ENCODE data around the gene B4GALT3. TPM values are rescaled to one million over a fixed set of nuclear protein-coding genes. Genes with fewer than 3 reads are reported as not detected.

Gene B4GALT3
- total and polyA plus RNA-seq, 9 of the 15 experiments (the other 6 are each of a cell fraction or from before 2014, with no cell fraction given) = 31.2 to 103 (median 46.1) TPM

DNA sequence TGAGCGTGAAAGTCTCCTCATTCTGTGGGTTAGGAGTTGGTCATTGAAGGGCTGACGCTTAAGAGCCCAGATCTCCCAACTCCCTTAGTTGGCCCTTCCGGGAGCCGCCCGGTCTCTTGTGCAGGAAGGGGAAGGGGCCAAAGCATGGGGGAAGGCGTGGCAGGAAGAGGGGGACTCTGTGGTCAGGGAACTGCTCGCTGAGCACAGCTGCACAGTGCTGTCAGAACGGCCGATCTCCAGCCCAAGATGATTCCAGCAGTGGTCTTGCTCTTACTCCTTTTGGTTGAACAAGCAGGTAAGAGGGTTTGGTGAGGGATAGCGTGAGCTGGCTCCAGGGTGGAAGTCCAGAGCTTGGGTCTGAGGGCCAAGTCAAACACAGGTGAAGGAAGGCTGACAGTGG, 37.8 kb upstream of the B4GALT3 start, which contains the start of gene FCER1G:
TSS of gene FCER1G (plus strand) at position 220 of the 400 bp plus-strand sequence. CDS start at position 247, 27 bp downstream.
- 82% methylated on average over 9 of the region's 10 CpGs for WGBS (ENCODE audit: insufficient coverage, low coverage, missing lambda C conversion rate)
- in situ Hi-C loops (cut with MboI) (no loop called here), intact Hi-C loops (cut with micrococcal nuclease) (no loop called here)
- no peaks in the 10 kb centered on the region for H4K20me1 ChIP-seq (replicated peaks; ENCODE audit: control insufficient read depth, insufficient read depth, low read length)
- FAIRE-seq (no peak), ATAC-seq (peak; percentile 15), DNase-seq (ENCODE audit: extremely low read depth in 1 of 4, low spot score in 3 of 4) (peak in 1 of 4 experiments; percentile 11)
- no peak within 1 kb of the TSS for H3K4me2 ChIP-seq (ENCODE audit: insufficient read depth, low read length)
- H3K9ac ChIP-seq (ENCODE audit: insufficient read depth in 1 of 2, low read depth in 2 of 2, low read length in 2 of 2) = no peak within 1 kb of the TSS; a peak in 1 of 4 replicates
- no peaks in the 10 kb centered on the region for H3K79me2 ChIP-seq (ENCODE audit: control insufficient read depth, insufficient read depth, low read length)
- no peak within 1 kb of the TSS for H2AFZ ChIP-seq (ENCODE audit: low read depth, low read length)
- ChIA-PET CTCF (ENCODE audit: low intra/inter-chr PET ratio) (no interaction called here), POLR2A (interaction anchor here (0.7 to 1.6 kb wide), 3 partner anchors 10 to 99 kb away, joined by 4 to 5 read pairs (median 4); partner anchors contain the start of genes SDHC and TOMM40L)
- peaks cover 45% of the 10 kb centered on the region for H3K36me3 ChIP-seq (ENCODE audit: control insufficient read depth, insufficient read depth, low read length)
- no peaks in the 10 kb centered on the region for H3K9me1 ChIP-seq (ENCODE audit: control insufficient read depth, insufficient read depth, low read length)
- no TSS peak for BruUV-seq (replicated peaks)
- H3K4me3 ChIP-seq = no peak within 1 kb of the TSS
- peaks cover 3 to 21% of the 10 kb centered on the region in 2 experiments; a peak in 4 of 5 replicates for H3K4me1 ChIP-seq (replicated peaks in 1 of 2; ENCODE audit: control insufficient read depth in 2 of 2, insufficient read depth in 2 of 2, low read length in 2 of 2)
- no peak within 1 kb of the TSS for H3K27ac ChIP-seq (ENCODE audit: extremely low read depth, low read depth, low read length)
- H3K9me3 ChIP-seq (replicated peaks; ENCODE audit: control insufficient read depth, insufficient read depth, low read depth, low read length) = no peaks in the 10 kb centered on the region
- H3K27me3 ChIP-seq (ENCODE audit: control insufficient read depth in 2 of 2, insufficient read depth in 2 of 2, low read length in 2 of 2) = no peaks in the 10 kb centered on the region
- TF ChIP-seq MTA3 (IDR thresholded peaks at IDR 0.05; ENCODE audit: borderline replicate concordance) (no peak), PHF8 (IDR thresholded peaks at IDR 0.05; ENCODE audit: borderline replicate concordance, low read length) (no peak), FOXA3 (CRISPR knock-in tag; conservative IDR thresholded peaks at IDR 0.05 in 1 of 2, IDR thresholded peaks at IDR 0.05 in 1 of 2) (no peak), ERF (CRISPR knock-in tag; IDR thresholded peaks at IDR 0.05) (peak; percentile 55; the same call in 1 of the 2 replicates), KLF10 (CRISPR knock-in tag; IDR thresholded peaks at IDR 0.05) (no peak), STAG1 (CRISPR knock-in tag; IDR thresholded peaks at IDR 0.05; ENCODE audit: borderline replicate concordance) (no peak), RBFOX2 (IDR thresholded peaks at IDR 0.05; ENCODE audit: low read depth, low read length) (0 out of 2 replicates have a peak, but pooled peaks have one; percentile 20), BHLHE40 (IDR thresholded peaks at IDR 0.05; ENCODE audit: low read length) (no peak), NFE2L1 (tag; IDR thresholded peaks at IDR 0.05; ENCODE audit: borderline replicate concordance, low read depth) (no peak), EP300 (IDR thresholded peaks at IDR 0.05; ENCODE audit: low read length) (no peak), POLR2G (IDR thresholded peaks at IDR 0.05; ENCODE audit: low read depth, low read length) (0 out of 2 replicates have a peak, but pooled peaks have one; percentile 29), TAF7 (tag; IDR thresholded peaks at IDR 0.05) (no peak), GABPA (tag; conservative IDR thresholded peaks at IDR 0.05; ENCODE audit: low read depth) (peak; percentile 50)
- TF ChIP-seq, protein P1, sequence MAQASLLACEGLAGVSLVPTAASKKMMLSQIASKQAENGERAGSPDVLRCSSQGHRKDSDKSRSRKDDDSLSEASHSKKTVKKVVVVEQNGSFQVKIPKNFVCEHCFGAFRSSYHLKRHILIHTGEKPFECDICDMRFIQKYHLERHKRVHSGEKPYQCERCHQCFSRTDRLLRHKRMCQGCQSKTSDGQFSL (CRISPR knock-in tag; IDR thresholded peaks at IDR 0.05) = no peak
- TF ChIP-seq, protein P1 (tag; IDR thresholded peaks at IDR 0.05) = no peak
- TF ChIP-seq, protein P2, sequence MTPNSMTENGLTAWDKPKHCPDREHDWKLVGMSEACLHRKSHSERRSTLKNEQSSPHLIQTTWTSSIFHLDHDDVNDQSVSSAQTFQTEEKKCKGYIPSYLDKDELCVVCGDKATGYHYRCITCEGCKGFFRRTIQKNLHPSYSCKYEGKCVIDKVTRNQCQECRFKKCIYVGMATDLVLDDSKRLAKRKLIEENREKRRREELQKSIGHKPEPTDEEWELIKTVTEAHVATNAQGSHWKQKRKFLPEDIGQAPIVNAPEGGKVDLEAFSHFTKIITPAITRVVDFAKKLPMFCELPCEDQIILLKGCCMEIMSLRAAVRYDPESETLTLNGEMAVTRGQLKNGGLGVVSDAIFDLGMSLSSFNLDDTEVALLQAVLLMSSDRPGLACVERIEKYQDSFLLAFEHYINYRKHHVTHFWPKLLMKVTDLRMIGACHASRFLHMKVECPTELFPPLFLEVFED (CRISPR knock-in tag; conservative IDR thresholded peaks at IDR 0.05) = 0 out of 2 replicates have a peak, but pooled peaks have one; percentile 25
- TF ChIP-seq, protein P3, sequence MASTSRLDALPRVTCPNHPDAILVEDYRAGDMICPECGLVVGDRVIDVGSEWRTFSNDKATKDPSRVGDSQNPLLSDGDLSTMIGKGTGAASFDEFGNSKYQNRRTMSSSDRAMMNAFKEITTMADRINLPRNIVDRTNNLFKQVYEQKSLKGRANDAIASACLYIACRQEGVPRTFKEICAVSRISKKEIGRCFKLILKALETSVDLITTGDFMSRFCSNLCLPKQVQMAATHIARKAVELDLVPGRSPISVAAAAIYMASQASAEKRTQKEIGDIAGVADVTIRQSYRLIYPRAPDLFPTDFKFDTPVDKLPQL (IDR thresholded peaks at IDR 0.05; ENCODE audit: extremely low read depth, insufficient read length) = no peak
- TF ChIP-seq, protein P4, sequence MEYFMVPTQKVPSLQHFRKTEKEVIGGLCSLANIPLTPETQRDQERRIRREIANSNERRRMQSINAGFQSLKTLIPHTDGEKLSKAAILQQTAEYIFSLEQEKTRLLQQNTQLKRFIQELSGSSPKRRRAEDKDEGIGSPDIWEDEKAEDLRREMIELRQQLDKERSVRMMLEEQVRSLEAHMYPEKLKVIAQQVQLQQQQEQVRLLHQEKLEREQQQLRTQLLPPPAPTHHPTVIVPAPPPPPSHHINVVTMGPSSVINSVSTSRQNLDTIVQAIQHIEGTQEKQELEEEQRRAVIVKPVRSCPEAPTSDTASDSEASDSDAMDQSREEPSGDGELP (CRISPR knock-in tag; IDR thresholded peaks at IDR 0.05; ENCODE audit: borderline replicate concordance) = no peak

Measured in K562 (cell line).